Hematopoietic multipotent progenitor cell treated with erythropoietin and hydrocortisone succinate and interleukin-3 and kit ligand, for 15 days (in vitro differentiated cells): ENCODE results near the gene POU2F3.

Experiments used
- DNase-seq: peaks from one replicate; pipeline ENCODE4 v3.0.0-alpha.2; 2015; ENCODE audit warnings: low spot score

The POU2F3 gene

DNA sequence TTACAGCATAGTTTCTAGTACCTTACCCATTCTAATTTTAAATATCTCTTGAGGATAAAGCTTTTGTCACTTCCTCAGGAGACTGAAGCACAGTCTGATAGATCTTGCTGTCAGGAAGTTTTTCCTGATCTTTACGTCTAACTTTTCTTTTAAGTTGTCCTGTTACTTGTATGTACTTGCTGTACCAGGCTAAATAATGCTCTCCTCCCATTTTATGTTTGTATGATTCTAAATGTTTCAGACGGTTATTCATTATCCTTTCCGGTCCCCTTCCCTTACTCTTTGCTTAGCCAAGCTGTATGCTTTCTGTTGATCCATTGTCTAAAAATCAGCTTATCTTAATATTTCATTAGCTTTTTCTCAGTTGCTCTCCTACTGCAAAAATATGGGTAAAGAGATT lies 102.3 kb downstream of the POU2F3 start:
- no peak for DNase-seq

DNA sequence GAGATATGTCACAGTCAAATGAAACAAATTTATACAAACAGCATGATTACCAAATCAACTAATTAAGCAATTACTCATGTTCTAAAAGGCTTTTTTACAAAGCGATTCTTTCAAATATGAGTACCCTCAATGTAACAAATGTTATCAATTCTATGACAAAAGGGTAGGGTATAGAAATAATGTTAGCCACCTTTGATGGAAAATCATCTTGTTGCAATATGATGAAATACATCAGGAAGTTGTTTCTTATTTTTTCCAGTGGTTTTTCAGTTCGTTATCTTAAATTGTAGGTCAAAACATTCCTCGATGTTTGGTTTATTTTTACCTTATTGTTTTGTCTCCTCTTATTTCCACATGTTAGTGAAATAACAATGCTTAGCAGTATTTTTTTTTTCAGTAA lies 102.7 kb downstream of the POU2F3 start:
- no peak for DNase-seq

DNA sequence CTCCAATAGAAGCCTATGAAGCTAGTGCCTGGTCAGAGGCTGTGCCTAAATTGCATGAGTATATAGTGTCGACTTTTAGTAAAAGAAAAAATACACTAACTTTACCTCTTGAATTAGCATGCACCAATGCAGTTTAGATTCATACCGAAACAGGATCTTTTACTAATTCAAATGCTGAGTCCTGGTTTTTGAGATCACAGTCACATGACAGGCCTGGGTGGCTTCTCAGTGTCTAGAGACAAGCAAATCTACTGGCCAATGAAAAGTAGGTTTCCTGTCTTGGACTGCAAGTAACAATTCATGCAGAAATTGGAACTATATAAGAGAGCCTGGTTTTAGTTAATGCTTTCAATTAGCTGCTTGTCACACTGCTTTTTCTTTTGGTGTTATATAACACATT lies 103.5 kb downstream of the POU2F3 start:
- peak; percentile 42 for DNase-seq

DNA sequence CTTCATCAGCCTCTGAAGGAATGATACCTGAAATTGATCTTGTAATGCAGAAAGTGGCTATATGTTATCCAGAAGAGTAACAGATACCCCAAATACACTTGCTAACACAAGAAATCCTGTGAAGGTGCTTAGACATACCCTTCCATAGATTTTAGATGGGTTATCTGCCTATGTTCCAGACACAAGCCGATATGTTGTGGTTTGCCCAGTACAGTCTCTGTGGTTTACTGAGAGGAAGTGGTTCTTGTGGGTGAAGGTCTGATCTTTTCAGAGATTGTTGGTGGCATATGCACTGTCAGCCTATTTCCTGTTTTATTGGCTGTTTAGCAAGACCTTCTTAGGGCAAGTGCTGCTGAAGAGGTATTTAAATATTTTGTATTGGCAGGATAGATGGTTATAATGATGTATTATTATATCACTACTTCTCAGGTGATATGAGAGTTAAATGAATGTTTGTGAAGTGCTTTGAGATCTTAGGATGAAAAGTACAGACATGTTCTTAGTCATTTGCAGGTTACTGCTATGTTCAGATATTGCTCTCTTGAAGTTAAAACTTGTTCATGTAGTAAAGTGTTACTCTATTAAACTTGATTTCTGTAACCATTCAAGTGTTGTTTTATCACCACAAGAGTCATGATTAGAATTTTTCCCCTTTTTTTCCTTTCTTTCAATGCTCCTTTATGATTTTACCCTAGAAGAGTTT lies 104.5 kb downstream of the POU2F3 start:
- DNase-seq, result no peak

DNA sequence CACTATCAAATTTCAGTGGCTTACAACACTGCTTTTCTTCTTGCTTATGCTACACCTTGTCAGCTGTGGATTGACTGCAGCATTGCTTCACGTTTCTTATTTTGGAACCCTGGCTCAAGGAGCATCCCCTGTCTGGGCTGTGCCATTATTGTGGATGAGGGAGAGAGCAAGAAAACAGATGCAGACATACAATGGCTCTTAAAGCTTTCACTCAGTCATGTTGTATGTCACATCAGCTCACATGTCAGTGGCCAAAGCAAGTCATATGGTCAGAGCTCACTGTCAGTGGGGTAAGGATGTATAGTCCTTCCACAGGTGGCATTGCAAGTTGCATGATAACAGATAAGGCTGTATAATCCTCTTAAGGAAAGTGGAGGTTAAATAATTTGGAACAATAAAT lies 106.3 kb downstream of the POU2F3 start:
- DNase-seq, result no peak

DNA sequence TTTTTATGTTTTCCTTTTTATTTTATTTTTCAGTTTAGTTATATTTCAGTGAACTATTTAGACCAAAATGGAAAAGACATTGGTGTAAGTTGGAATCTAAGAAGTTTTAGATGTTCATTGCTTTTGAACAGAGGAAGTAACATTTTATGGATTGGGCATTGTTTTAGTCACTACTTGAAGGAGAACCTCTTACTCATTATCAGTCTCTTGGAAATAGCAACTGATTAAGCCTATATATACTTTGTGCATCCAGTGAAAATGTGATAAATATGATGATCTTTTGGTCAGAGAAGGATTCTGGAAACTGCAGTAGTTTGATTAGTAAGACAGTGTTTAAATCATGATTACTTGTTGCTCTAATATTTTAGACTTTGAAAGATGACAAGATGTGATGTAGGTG lies 110.7 kb downstream of the POU2F3 start:
- no peak for DNase-seq

DNA sequence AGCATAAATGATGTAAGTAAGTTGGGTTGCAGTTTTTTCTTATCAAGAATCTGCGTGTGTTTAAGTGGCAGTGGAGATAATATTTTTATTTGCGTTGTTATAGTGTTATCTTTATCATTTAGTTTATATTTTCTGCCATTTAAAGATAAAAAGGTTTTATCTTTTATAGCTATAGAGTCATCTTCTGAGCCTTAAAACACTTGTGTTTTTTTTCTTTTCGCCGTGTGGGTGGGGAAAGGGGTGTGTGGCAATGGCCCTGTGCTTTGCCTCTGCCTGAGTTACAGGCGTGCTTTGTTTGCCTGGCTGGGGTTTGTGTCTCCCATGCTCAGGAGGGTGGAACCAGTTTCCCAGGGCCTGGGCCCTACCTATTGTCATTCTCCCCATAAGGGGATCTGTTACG lies 112.5 kb downstream of the POU2F3 start:
- DNase-seq, result no peak

DNA sequence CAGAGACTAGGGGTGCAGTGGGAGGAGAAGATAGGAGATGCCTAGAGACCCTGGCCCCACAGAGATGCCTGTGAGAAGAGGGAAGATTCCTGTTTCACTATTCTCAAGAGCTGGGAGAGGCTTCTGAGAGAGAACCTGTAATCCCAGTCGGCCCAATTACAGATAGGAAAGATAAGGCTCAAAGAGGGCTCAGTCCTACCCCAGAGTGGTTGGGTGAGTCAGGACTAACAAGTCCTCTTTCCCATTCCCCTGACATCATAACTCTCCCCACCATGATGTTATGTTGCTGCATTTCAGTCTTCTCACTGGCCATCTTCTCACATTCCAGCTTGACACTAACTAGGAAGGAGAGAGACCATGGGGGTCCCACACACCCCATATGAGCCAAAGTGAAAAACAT lies 114.1 kb downstream of the POU2F3 start:
- DNase-seq, result no peak

DNA sequence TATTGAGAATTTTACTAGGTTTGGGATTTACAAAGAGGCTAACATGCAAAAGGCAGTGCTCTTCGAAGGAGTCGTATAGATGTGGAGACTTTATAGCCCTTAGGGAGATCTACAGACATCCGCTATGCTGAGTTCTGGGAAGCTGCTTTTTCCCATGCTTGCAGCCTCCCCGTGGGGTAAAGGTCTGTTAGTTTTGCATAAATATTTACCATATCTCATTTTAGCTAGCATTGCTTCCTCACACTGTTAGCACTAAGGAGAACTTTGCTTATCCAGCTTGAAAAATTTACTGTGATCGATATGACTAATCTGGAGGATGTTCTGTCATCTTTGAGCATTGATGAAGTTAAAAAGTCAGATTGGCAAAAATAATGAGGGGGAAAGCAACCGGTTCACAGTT lies 114.8 kb downstream of the POU2F3 start:
- DNase-seq, result no peak

DNA sequence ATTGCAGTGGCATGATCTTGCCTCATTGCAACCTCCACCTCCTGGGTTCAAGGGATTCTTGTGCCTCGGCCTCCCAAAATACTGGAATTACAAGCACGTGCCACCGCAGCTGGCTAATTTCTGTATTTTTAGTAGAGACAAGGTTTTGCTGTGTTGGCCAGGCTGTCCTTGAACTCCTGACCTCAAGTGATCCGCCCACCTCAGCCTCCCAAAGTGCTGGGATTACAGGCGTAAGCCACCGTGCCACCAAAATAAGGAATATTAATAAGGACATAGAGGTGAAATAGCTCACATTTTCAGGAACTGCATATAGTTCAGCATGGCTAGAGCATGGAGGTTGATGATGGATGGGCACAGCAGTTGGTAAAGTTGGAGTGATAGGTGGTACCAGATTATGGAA lies 117.7 kb downstream of the POU2F3 start:
- no peak for DNase-seq

DNA sequence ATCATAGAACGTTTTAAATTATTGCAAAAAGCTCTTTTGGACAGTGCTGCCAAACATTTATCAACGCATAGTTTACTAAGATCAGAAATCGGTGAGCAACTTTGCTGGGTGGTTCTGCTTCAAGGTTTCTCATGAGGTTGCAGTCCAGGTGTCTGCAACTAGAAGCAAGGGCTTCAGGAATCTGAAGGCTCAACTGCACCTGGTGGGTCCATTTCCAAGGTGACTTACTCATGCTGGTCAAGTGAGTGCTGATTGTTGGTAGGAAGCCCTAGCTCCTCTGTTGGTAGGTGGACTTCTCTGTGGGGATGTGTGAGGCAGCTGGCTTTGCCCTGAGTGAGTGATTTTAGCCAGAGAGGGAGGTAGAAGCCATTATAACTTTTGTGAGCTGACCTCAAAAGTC lies 118.8 kb downstream of the POU2F3 start:
- no peak for DNase-seq

DNA sequence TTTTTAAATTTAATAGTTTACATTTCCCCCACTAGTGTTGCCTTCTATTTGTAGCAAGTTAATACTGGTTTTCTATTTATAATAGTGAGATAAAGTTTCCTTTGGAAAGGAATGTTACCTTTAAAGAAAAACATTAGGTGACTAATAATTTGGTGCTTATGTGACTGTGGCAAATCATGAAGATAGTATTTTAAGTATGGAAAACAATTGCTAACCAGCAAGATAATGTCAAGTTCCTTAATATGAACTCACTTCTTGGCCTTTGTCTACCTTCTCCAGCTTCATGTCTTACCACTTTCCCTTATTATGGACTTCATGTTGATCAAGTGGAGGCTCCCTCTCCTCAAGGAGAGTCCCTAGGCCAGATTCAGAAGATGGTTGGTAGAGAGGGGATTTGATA lies 123.5 kb downstream of the POU2F3 start:
- DNase-seq, result no peak

DNA sequence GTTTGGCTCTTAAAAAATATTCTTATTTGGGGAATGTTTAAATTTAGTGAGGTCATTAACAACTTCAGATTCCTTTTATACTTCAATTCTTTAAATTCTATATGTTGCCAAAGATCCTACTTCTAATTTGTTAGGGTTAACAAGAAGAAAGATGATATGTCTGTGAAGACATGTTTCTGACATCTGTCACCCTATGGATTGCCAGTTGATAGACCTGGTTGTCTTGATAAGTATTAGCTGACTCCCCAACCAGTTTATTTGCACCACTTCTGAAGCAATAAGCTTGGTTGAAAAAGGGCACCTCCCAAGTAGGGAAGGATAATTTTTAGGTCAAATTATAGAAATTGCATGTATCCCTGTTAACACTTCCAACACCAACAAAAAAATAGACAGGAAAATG lies 125.6 kb downstream of the POU2F3 start:
- DNase-seq, result peak; percentile 59
